ENCODE measurements around the gene FAU.
A peak's percentile ranks its signal among the peaks of the same experiment; 100 is the strongest.
"Not testable (repeated sequence)": the region's sequence is repeated elsewhere in the genome, so short reads cannot be mapped to it uniquely, and the experiment has no call there.

The FAU gene

GRCh38 chr11:65121865-65122696 lies at the start of gene FAU, which contains the start of gene MRPL49:
Gene FAU, minus strand, starts transcription at chr11:65122134. Its CDS starts 321 bp downstream, at chr11:65121813.
Gene MRPL49, plus strand, starts transcription at chr11:65122321. Its CDS starts 26 bp downstream, at chr11:65122347.
- peak; percentile 87 for FAIRE-seq

- FAIRE-seq = no peak
Observed at GRCh38 chr11:65170058-65170534, 48.2 kb upstream of the FAU start, which contains the start of gene SPDYC. Gene SPDYC, plus strand, starts transcription at chr11:65170233. Its CDS starts 1,125 bp downstream, at chr11:65171358.

- no peak for FAIRE-seq
Observed at GRCh38 chr11:65169164-65169641, 47.3 kb upstream of the FAU start.

- no peak for FAIRE-seq
Observed at GRCh38 chr11:65167656-65168055, 45.7 kb upstream of the FAU start.

GRCh38 chr11:65166893-65167292 lies 45.0 kb upstream of the FAU start:
- FAIRE-seq = no peak

- FAIRE-seq = no peak
Observed at GRCh38 chr11:65165410-65166317, 43.7 kb upstream of the FAU start.

GRCh38 chr11:65163684-65164083 lies 41.8 kb upstream of the FAU start:
- FAIRE-seq = no peak

GRCh38 chr11:65160643-65161042 lies 38.7 kb upstream of the FAU start:
- no peak for FAIRE-seq

- no peak for FAIRE-seq
Observed at GRCh38 chr11:65159012-65159411, 37.1 kb upstream of the FAU start.

GRCh38 chr11:65157336-65157735 lies 35.4 kb upstream of the FAU start:
- FAIRE-seq = no peak

- FAIRE-seq = no peak
Observed at GRCh38 chr11:65156926-65157325, 35.0 kb upstream of the FAU start.

GRCh38 chr11:65156256-65156655 lies 34.3 kb upstream of the FAU start:
- no peak for FAIRE-seq

GRCh38 chr11:65152122-65152521 lies 30.2 kb upstream of the FAU start:
- FAIRE-seq = no peak

- FAIRE-seq = no peak
Observed at GRCh38 chr11:65151331-65151899, 29.5 kb upstream of the FAU start.

GRCh38 chr11:65150509-65151299 lies 28.8 kb upstream of the FAU start:
- no peak for FAIRE-seq

GRCh38 chr11:65150131-65150508 lies 28.2 kb upstream of the FAU start:
- FAIRE-seq = not testable (repeated sequence)

- FAIRE-seq = no peak
Observed at GRCh38 chr11:65148657-65149056, 26.7 kb upstream of the FAU start.

GRCh38 chr11:65147352-65148075 lies 25.6 kb upstream of the FAU start:
- FAIRE-seq = no peak

GRCh38 chr11:65141896-65142494 lies 20.1 kb upstream of the FAU start:
- FAIRE-seq = no peak

GRCh38 chr11:65136515-65137096 lies 14.7 kb upstream of the FAU start:
- FAIRE-seq = no peak
